HG03575 (cell line): ENCODE data around the gene RRN3.
"Not testable (repeated sequence)": the region's sequence is repeated elsewhere in the genome, so short reads cannot be mapped to it uniquely, and the experiment has no call there.

ENCODE experiments used
- ATAC-seq: cut with Tn5 transposase; IDR thresholded peaks from one replicate; pipeline ENCODE4 v1.9.1; 2021; ENCODE audit not compliant: unreplicated experiment, insufficient number of reproducible peaks, low FRiP score; ENCODE audit errors: extremely low read depth

RRN3 gene

DNA sequence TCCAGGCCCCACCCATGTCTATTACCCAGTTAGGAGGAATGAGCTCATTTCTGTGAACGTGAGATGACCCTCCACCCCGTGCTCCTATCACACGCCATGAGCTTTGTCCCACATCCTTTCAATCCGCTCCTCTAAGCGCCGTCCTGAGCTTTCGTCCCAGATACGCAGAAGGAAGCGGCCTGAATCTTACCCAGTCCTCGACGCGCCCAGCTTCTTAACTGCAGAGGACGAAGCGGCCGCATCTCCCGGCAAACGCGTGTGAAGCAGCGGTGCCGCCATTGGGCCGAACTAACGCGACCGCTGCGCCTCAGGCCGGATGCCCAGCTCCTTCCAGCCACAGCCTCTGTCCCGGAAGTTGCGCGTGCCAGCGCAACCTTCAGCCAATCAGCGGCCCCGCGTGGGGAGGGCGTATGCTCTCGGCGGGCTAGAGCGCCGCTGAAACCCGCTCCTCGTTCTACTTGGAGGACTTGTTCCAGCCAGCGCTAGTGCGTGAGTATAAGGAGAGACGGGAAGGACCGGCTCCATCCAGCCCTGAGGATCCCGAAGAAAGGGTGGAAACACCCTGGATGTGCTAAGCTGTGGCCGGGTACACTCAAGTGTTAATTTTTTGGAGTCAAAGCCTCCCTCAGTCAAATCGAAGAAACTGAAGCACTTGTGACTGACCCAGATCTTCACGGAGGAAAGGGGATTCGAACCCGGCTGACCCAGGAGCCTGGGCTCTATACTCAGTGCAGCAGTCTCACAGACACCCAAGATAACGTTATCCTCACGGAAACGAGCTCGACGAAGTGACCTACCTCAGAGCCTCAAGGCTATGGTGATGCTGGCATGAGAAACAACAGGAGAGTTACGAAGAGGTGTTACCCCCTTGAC is at the start of gene RRN3:
TSS of gene RRN3 (minus strand) at position 318 of the 873 bp plus-strand sequence. CDS start at position 279, 39 bp downstream.
- ATAC-seq = peak; percentile 68

DNA sequence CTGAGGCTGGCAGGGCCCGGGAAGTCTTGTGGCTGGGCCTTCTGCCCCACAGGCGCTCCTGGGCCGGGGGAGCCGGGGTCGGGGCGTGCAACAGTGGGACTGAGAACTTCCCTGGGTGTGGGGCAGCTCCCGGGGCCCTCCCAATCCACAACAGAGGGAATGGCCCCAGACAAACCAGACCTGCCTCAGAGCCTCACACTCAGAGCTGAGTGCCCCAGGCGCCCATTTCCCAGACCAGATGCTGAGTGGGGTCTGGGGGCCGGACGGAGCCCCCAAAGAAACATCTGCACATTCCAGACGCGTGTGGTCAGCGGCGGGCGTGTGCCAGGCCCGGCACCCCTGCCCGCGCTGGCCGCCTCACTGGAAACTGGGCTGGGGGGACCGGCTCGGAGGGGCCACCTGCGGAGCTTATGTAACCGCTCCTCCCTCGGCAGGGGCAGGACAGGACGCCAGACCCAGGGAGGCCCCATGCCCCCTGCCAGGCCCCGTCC is 49.6 kb upstream of the RRN3 start:
- ATAC-seq = not testable (repeated sequence)

- ATAC-seq = not testable (repeated sequence)
Observed at GRCh38 chr16:15142891-15143600, 49.0 kb upstream of the RRN3 start.

GRCh38 chr16:15142107-15142890 is 48.2 kb upstream of the RRN3 start:
- not testable (repeated sequence) for ATAC-seq

GRCh38 chr16:15141586-15141985 is 47.5 kb upstream of the RRN3 start:
- no peak for ATAC-seq

DNA sequence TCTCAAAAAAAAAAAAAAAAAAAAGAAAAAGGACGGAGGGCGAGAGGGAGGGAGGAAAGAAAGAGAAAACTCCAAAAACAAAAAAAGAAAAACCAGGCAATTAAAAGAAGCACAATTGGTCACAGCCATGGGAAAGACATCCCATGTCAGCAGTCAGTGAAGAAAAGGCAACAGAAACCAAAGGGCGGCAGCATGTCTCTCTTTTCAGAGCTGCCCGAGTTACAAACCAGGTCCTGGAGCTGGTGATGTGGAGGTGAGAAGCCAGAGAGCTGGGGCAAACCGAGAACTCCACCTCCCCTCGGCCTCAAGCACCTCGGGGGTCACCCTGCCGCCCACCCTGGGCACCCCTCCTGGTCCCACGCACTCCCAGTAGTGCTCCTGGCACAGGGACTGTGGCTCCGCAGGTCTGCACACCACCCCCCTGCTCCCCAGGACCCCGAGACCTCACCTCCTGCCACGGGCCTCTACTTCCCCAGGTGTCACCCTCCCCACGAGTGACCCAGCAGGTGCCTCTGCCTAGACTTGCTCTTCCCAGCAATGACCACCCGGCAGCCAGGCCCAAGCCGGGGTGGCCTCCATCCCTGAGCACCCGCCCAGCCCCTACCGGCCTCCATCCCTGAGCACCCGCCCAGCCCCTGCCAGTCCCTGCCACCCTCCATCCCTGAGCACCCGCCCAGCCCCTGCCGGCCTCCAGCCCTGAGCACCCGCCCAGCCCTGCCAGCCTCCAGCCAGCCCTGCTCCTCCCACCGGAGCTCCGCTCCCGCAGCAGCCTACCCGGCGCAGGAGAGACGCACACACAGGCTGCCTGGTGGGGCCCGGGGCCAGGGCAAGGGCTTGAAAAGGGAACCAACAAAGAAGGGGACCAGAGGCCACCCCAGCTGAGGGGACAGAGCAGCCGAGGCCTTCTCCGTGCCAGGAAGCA is 46.6 kb upstream of the RRN3 start:
- ATAC-seq = not testable (repeated sequence)

DNA sequence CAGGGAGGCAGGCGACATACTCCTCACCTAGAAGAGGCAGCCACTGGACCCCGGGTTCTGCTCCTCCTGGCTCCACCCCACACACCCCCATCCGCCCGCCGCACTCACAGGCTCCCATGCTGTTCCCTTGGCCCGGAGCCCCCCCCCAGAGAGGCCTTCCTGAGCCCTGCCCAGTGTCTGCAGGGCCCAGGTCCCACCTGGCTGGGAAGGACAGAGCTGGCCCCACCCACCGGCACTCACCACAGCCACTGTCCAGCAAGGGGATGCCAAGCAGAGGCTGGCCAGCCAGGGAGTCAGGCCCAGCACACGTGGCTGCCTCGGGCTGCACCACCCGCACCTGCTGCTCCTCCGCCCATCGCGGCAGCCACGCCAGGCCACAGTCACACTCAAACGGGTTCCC is 43.4 kb upstream of the RRN3 start:
- ATAC-seq = not testable (repeated sequence)

GRCh38 chr16:15135483-15136360 is 41.6 kb upstream of the RRN3 start:
- ATAC-seq = not testable (repeated sequence)

GRCh38 chr16:15134752-15135482 is 40.8 kb upstream of the RRN3 start:
- not testable (repeated sequence) for ATAC-seq

- not testable (repeated sequence) for ATAC-seq
Observed at GRCh38 chr16:15133554-15133953, 39.5 kb upstream of the RRN3 start.

DNA sequence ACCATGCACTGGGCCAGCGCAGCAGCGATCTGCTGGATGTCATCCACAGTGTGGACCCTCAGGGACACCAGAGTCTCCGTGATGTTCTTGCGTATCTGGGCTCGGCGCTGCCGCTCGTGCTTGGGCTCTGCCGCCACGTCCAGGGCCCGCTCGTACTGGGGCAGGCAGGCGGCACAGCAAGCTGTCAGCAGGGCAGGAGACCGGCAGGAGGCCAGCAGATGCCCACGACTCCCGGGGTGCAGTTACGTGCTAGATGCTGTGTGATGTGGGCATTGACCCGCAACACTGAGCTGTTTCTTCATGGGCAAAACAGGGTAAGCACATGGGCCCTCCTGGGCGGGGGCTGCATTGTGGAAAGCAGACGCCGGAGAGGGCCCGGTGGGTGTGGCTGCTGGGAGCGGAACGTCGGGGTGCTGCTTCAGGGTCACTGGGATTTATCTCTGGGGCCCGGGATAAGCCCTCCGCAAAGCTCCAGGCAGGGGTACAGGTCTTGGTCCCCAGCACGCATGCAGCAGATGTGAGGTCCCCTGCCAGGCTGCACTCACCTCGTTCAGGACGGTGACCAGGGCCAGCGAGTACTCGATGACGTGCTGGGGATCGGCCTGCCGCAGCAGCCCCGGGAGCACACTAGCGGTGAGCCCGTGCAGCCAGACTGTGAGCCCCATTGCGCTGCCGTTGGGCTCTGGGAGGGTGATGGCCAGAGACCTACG is 38.8 kb upstream of the RRN3 start:
- not testable (repeated sequence) for ATAC-seq

- not testable (repeated sequence) for ATAC-seq
Observed at GRCh38 chr16:15130943-15131700, 37.0 kb upstream of the RRN3 start.

- ATAC-seq = not testable (repeated sequence)
Observed at GRCh38 chr16:15130256-15130932, 36.3 kb upstream of the RRN3 start.

DNA sequence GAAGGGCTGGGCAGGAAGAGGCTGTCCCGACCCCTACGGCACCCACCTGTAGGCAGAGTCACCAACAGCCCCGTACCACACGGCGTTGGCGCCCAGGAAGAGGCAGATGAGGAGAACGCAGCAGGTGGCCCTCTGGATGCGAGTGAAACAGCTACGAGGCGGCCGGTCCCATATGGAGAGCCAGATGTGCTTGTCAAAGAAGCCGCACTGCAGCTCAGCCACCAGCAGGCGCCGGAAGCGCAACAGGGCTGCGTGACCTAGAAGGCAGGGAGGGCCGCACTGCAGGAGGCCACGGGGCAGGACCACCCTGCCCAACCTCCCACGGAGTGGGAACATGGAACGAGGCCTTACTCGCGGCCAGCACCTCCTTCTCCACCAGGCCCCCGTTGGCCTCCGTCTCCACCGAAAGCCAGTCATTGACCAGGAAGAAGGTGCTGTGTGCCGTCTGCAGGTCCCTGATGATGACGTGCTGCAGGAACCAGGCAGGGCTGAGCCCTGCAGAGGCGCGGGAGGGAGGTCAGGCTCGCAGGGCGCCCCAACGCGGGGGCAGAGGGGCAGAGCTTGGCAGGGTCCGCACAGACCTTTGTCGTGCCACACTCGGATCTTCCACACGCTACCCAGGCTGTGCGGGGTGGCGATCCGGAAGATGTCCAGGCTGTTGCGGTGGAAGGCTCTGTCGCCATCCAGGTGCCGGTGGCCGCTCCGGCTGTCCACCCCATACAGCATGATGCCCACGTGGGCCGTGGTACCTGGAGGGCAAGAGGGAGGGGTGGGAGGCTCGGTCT is 33.8 kb upstream of the RRN3 start:
- not testable (repeated sequence) for ATAC-seq
